Fibroblast of lung (primary cell): ENCODE measurements around the gene EVPLL. TPM values are rescaled to one million over a fixed set of nuclear protein-coding genes. Genes with fewer than 3 reads are reported as not detected.

Source experiments
- DNase-seq, 2 donors: peaks; one replicate each; pipeline versions ENCODE4 v3.0.0 to v3.0.0-alpha.2; 2010; ENCODE audit warnings: low read depth in 2 of 2
- H2AFZ ChIP-seq: 2 replicates; pipeline ENCODE4 v1.5.1; 2012; ENCODE audit warnings: low read length, control low read depth, inconsistent platforms
- H3K27ac ChIP-seq: 2 replicates; pipeline ENCODE4 v1.5.1; 2011; ENCODE audit warnings: low read length, control low read depth; ENCODE audit not compliant: insufficient read depth
- H3K27me3 ChIP-seq: 2 replicates; pipeline ENCODE4 v1.5.1; 2011; ENCODE audit warnings: mild to moderate bottlenecking, low read length; ENCODE audit not compliant: control insufficient read depth, insufficient read depth
- H3K36me3 ChIP-seq: 2 replicates; pipeline ENCODE4 v1.5.1; 2011; ENCODE audit warnings: low read length; ENCODE audit not compliant: control insufficient read depth, insufficient read depth
- H3K4me1 ChIP-seq: 2 replicates; pipeline ENCODE4 v1.5.1; 2011; ENCODE audit warnings: low read length; ENCODE audit not compliant: control insufficient read depth, insufficient read depth; ENCODE audit errors: extremely low read depth
- H3K4me2 ChIP-seq: 2 replicates; pipeline ENCODE4 v1.5.1; 2011; ENCODE audit warnings: low read length, control low read depth; ENCODE audit not compliant: insufficient read depth; ENCODE audit errors: extremely low read depth
- H3K4me3 ChIP-seq, 4 experiments: fragments of 200-600 bp in 1 of 4; sonication (generic) in 1 of 4; replicated peaks in 1 of 4; 2 replicates each; pipeline ENCODE4 v1.5.1; 2011 to 2016; ENCODE audit warnings: low read length in 4 of 4, low read depth in 3 of 4, mild to moderate bottlenecking in 3 of 4, control low read depth in 2 of 4, inconsistent platforms in 1 of 4, mixed read lengths in 1 of 4; ENCODE audit not compliant: insufficient read depth in 1 of 4; ENCODE audit errors: control extremely low read depth in 1 of 4
- H3K79me2 ChIP-seq: 2 replicates; pipeline ENCODE4 v1.5.1; 2012; ENCODE audit warnings: mild to moderate bottlenecking, low read length, inconsistent platforms; ENCODE audit not compliant: control insufficient read depth, insufficient read depth
- H3K9ac ChIP-seq: 2 replicates; pipeline ENCODE4 v1.5.1; 2011; ENCODE audit warnings: mild to moderate bottlenecking, low read length, control low read depth; ENCODE audit not compliant: insufficient read depth
- H3K9me3 ChIP-seq: 2 replicates; pipeline ENCODE4 v1.5.1; 2012; ENCODE audit warnings: low read depth, low read length; ENCODE audit not compliant: control insufficient read depth, insufficient read depth
- H4K20me1 ChIP-seq: 2 replicates; pipeline ENCODE4 v1.5.1; 2011; ENCODE audit warnings: low read length; ENCODE audit not compliant: control insufficient read depth, insufficient read depth; ENCODE audit errors: extremely low read depth
- CTCF ChIP-seq, 2 donors: IDR thresholded peaks in 1 of 2; conservative IDR thresholded peaks in 1 of 2; 1 replicate in 1 of 2; 2 replicates in 1 of 2; pipeline ENCODE4 v1.5.1; 2011 to 2012; ENCODE audit warnings: low read length in 2 of 2, control low read depth in 1 of 2, inconsistent platforms in 1 of 2, low read depth in 1 of 2, mild to moderate bottlenecking in 1 of 2
- EZH2 ChIP-seq: IDR thresholded peaks from 2 replicates; pipeline ENCODE4 v1.5.1; 2012; ENCODE audit warnings: low read length, control low read depth, mild to moderate bottlenecking; ENCODE audit errors: missing control alignments
- polyA plus RNA-seq, 2 donors: library from polyadenylated mRNA; depleted of rRNA in 1 of 2; stranded (reverse) in 1 of 2; unstranded in 1 of 2; fragments of >200 nt; gene quantifications; 2 replicates each; pipeline ENCODE4 v1.2.1, GENCODE V29; 2011 to 2012; ENCODE audit warnings: missing spikeins in 1 of 2
- total RNA-seq: library from RNA; depleted of rRNA; stranded (reverse); fragments of >200 nt; gene quantifications from 2 replicates; pipeline ENCODE4 v1.2.1, GENCODE V29; 2014

The EVPLL gene
- total and polyA plus RNA-seq, 2 donors (not counting 1 experiment from before 2014, with no cell fraction given), result not detected

GRCh38 chr17:18360518-18360917 lies 17.1 kb upstream of the EVPLL start:
- H3K4me3 ChIP-seq, result no peak overlapping the region
- H3K79me2 ChIP-seq, result no peaks in the 10 kb centered on the region
- H3K4me1 ChIP-seq, result peaks cover 2% of the 10 kb centered on the region
- no peaks in the 10 kb centered on the region for H4K20me1 ChIP-seq
- no peaks in the 10 kb centered on the region for H3K36me3 ChIP-seq
- H2AFZ ChIP-seq, result no peak overlapping the region
- DNase-seq, result no peak
- H3K9me3 ChIP-seq, result no peaks in the 10 kb centered on the region
- no peak overlapping the region for H3K9ac ChIP-seq
- H3K27me3 ChIP-seq, result no peaks in the 10 kb centered on the region
- H3K27ac ChIP-seq, result no peak overlapping the region
- H3K4me2 ChIP-seq, result no peak overlapping the region
- TF ChIP-seq CTCF (conservative IDR thresholded peaks at IDR 0.05 in 1 of 2, IDR thresholded peaks at IDR 0.05 in 1 of 2; ENCODE audit: low read depth in 1 of 2, low read length in 2 of 2) (no peak), EZH2 (no peak)

GRCh38 chr17:18361837-18362697 lies 15.5 kb upstream of the EVPLL start:
- peak overlapping the region; percentile 93 for H3K4me2 ChIP-seq
- TF ChIP-seq EZH2 (no peak), CTCF (conservative IDR thresholded peaks at IDR 0.05 in 1 of 2, IDR thresholded peaks at IDR 0.05 in 1 of 2; ENCODE audit: low read depth in 1 of 2, low read length in 2 of 2) (no peak)
- no peaks in the 10 kb centered on the region for H3K4me1 ChIP-seq
- peak overlapping the region in 2 of 4 experiments; percentile 75 to 80 for H3K4me3 ChIP-seq
- no peaks in the 10 kb centered on the region for H3K27me3 ChIP-seq
- no peaks in the 10 kb centered on the region for H3K36me3 ChIP-seq
- H2AFZ ChIP-seq, result no peak overlapping the region
- H3K9ac ChIP-seq, result no peak overlapping the region
- no peaks in the 10 kb centered on the region for H3K79me2 ChIP-seq
- no peaks in the 10 kb centered on the region for H4K20me1 ChIP-seq
- H3K9me3 ChIP-seq, result no peaks in the 10 kb centered on the region
- no peak overlapping the region for H3K27ac ChIP-seq
- no peak for DNase-seq

- Histone ChIP-seq H4K20me1 (no peaks in the 10 kb centered on the region), H2AFZ (peak overlapping the region; percentile 78), H3K4me2 (peak overlapping the region; percentile 93), H3K9me3 (no peaks in the 10 kb centered on the region), H3K9ac (peak overlapping the region; percentile 52), H3K4me3 (peak overlapping the region; percentile 71 to 80 (median 76)), H3K4me1 (no peaks in the 10 kb centered on the region), H3K27me3 (no peaks in the 10 kb centered on the region), H3K27ac (no peak overlapping the region), H3K79me2 (no peaks in the 10 kb centered on the region), H3K36me3 (no peaks in the 10 kb centered on the region)
- no peak for TF ChIP-seq EZH2
- peak in 1 of 2 donors; percentile 5 for TF ChIP-seq CTCF (conservative IDR thresholded peaks at IDR 0.05 in 1 of 2, IDR thresholded peaks at IDR 0.05 in 1 of 2; ENCODE audit: low read depth in 1 of 2, low read length in 2 of 2)
- peak; percentile 33 to 41 for DNase-seq
These were observed 14.9 kb upstream of the EVPLL start for GRCh38 chr17:18362698-18363100.
